Smooth muscle cell (in vitro differentiated cells): Measurements from ENCODE around the gene WIPI1. TPM values are rescaled to one million over a fixed set of nuclear protein-coding genes. Genes with fewer than 3 reads are reported as not detected.

Experiments used
- DNase-seq: peaks from one replicate; lab custom pipeline; 2025; ENCODE audit not compliant: unreplicated experiment; lab: John Stamatoyannopoulos, UW
- H2AFZ ChIP-seq: fragments of 200-600 bp; sonication (generic); 2 replicates; pipeline ENCODE4 v1.6.0; 2016; ENCODE audit warnings: antibody characterized with exemption, low read depth, mild to moderate bottlenecking
- H3F3A ChIP-seq: fragments of 200-600 bp; sonication (generic); 2 replicates; pipeline ENCODE4 v1.6.0; 2017; ENCODE audit warnings: antibody characterized with exemption, low read depth
- H3K27ac ChIP-seq: fragments of 200-600 bp; sonication (generic); 2 replicates; pipeline ENCODE4 v1.5.1; 2016; ENCODE audit warnings: low read depth, mild to moderate bottlenecking
- H3K27me3 ChIP-seq: fragments of 200-600 bp; sonication (generic); 2 replicates; pipeline ENCODE4 v1.6.1; 2016; ENCODE audit warnings: low read depth, mild to moderate bottlenecking
- H3K36me3 ChIP-seq: fragments of 200-600 bp; sonication (generic); 2 replicates; pipeline ENCODE4 v1.5.1; 2016; ENCODE audit warnings: low read depth
- H3K4me1 ChIP-seq: fragments of 200-600 bp; sonication (generic); 2 replicates; pipeline ENCODE4 v1.5.1; 2016; ENCODE audit warnings: low read depth
- H3K4me2 ChIP-seq: fragments of 200-600 bp; sonication (generic); 2 replicates; pipeline ENCODE4 v1.6.0; 2016; ENCODE audit warnings: mild to moderate bottlenecking
- H3K4me3 ChIP-seq: fragments of 200-600 bp; sonication (generic); 2 replicates; pipeline ENCODE4 v1.5.1; 2016; ENCODE audit warnings: mild to moderate bottlenecking
- H3K79me2 ChIP-seq: fragments of 200-600 bp; sonication (generic); 2 replicates; pipeline ENCODE4 v1.6.0; 2016; ENCODE audit warnings: low read depth, mild to moderate bottlenecking
- H3K9ac ChIP-seq: fragments of 200-600 bp; sonication (generic); 2 replicates; pipeline ENCODE4 v1.6.0; 2016; ENCODE audit warnings: low read depth
- H3K9me3 ChIP-seq: fragments of 200-600 bp; sonication (generic); replicated peaks from 2 replicates; pipeline ENCODE4 v1.5.1; 2016; ENCODE audit warnings: low read depth
- H4K20me1 ChIP-seq: fragments of 200-600 bp; sonication (generic); 2 replicates; pipeline ENCODE4 v1.6.0; 2016; ENCODE audit warnings: low read depth
- CTCF ChIP-seq: fragments of 200-600 bp; sonication (generic); IDR thresholded peaks from 2 replicates; pipeline ENCODE4 v1.5.1; 2017; ENCODE audit warnings: borderline replicate concordance, mild to moderate bottlenecking, antibody characterized with exemption; ENCODE audit not compliant: insufficient read depth, poor library complexity, severe bottlenecking
- WGBS: methylation state at CpG from one replicate; pipeline ENCODE4 v1.1.7; 2016; ENCODE audit warnings: low lambda C conversion rate; 5-methylcytosine and 5-hydroxymethylcytosine counted together
- polyA plus RNA-seq: library from polyadenylated mRNA; unstranded; fragments of >200 nt; fragmentation: Nextera tagmentation; extraction: Ambion mirVana; gene quantifications from 2 replicates; pipeline ENCODE4 v1.2.1, GENCODE V29; 2016
- total RNA-seq: library from RNA; depleted of rRNA; stranded (reverse); fragments of >200 nt; gene quantifications from 2 replicates; pipeline ENCODE4 v1.2.3, GENCODE V29; 2014

WIPI1 gene
- total and polyA plus RNA-seq, 2 experiments from 2014 or later: 188 to 196 TPM

GRCh38 chr17:68424203-68424602, 33.1 kb downstream of the WIPI1 start:
- WGBS: 97% methylated on average over 12 of the region's 12 CpGs
- DNase-seq: no peak
- H3K36me3 ChIP-seq: peaks cover 38% of the 10 kb centered on the region

GRCh38 chr17:68423251-68423650, 34.0 kb downstream of the WIPI1 start:
- no peak for TF ChIP-seq CTCF
- H3K9me3 ChIP-seq: no peaks in the 10 kb centered on the region
- H3K9ac ChIP-seq: no peak overlapping the region
- H3K27me3 ChIP-seq: no peaks in the 10 kb centered on the region
- H3K4me3 ChIP-seq: no peak overlapping the region
- no peak overlapping the region for H3K4me2 ChIP-seq
- H4K20me1 ChIP-seq: no peaks in the 10 kb centered on the region
- H3K36me3 ChIP-seq: peaks cover 30% of the 10 kb centered on the region
- H3K79me2 ChIP-seq: no peaks in the 10 kb centered on the region
- DNase-seq: no peak
- H3K4me1 ChIP-seq: no peaks in the 10 kb centered on the region
- no peak overlapping the region for H2AFZ ChIP-seq
- H3F3A ChIP-seq: no peaks in the 10 kb centered on the region
- H3K27ac ChIP-seq: no peak overlapping the region
- WGBS: 90% methylated on average over 3 of the region's 3 CpGs

More at GRCh38 chr17:68424203-68424602, 33.1 kb downstream of the WIPI1 start:
- no peaks in the 10 kb centered on the region for H3K27me3 ChIP-seq
- no peaks in the 10 kb centered on the region for H3K4me1 ChIP-seq
- no peaks in the 10 kb centered on the region for H3K9me3 ChIP-seq
- H3K9ac ChIP-seq: no peak overlapping the region
- no peak overlapping the region for H3K4me2 ChIP-seq
- H4K20me1 ChIP-seq: no peaks in the 10 kb centered on the region
- H3K79me2 ChIP-seq: no peaks in the 10 kb centered on the region
- H2AFZ ChIP-seq: no peak overlapping the region
- H3F3A ChIP-seq: no peaks in the 10 kb centered on the region
- no peak for TF ChIP-seq CTCF
- no peak overlapping the region for H3K27ac ChIP-seq
- H3K4me3 ChIP-seq: no peak overlapping the region

- no peaks in the 10 kb centered on the region for H3K27me3 ChIP-seq
- H3K9me3 ChIP-seq: no peaks in the 10 kb centered on the region
- no peak for TF ChIP-seq CTCF
- no peak overlapping the region for H3K27ac ChIP-seq
- 90% methylated on average over 8 of the region's 8 CpGs for WGBS
- H3K79me2 ChIP-seq: no peaks in the 10 kb centered on the region
- H3K4me3 ChIP-seq: no peak overlapping the region
- H3K4me2 ChIP-seq: no peak overlapping the region
- DNase-seq: no peak
- no peaks in the 10 kb centered on the region for H3K4me1 ChIP-seq
- no peak overlapping the region for H2AFZ ChIP-seq
- H3F3A ChIP-seq: no peaks in the 10 kb centered on the region
- no peaks in the 10 kb centered on the region for H4K20me1 ChIP-seq
- H3K9ac ChIP-seq: no peak overlapping the region
- H3K36me3 ChIP-seq: peaks cover 29% of the 10 kb centered on the region
Observed at GRCh38 chr17:68422821-68423220, 34.5 kb downstream of the WIPI1 start.

GRCh38 chr17:68421486-68421885, 35.8 kb downstream of the WIPI1 start:
- H3K27ac ChIP-seq: no peak overlapping the region
- WGBS: 96% methylated on average over 9 of the region's 9 CpGs

More at GRCh38 chr17:68421486-68421885, 35.8 kb downstream of the WIPI1 start:
- no peak for DNase-seq
- H3K9me3 ChIP-seq: no peaks in the 10 kb centered on the region
- H3F3A ChIP-seq: peaks cover 7% of the 10 kb centered on the region
- H3K79me2 ChIP-seq: no peaks in the 10 kb centered on the region
- peaks cover 29% of the 10 kb centered on the region for H3K36me3 ChIP-seq
- no peaks in the 10 kb centered on the region for H3K4me1 ChIP-seq
- no peaks in the 10 kb centered on the region for H3K27me3 ChIP-seq
- H3K4me3 ChIP-seq: no peak overlapping the region
- no peak for TF ChIP-seq CTCF
- no peak overlapping the region for H3K9ac ChIP-seq
- no peak overlapping the region for H3K4me2 ChIP-seq
- H2AFZ ChIP-seq: no peak overlapping the region
- no peaks in the 10 kb centered on the region for H4K20me1 ChIP-seq
